ENCODE data around the gene PRR36.

Gene PRR36

DNA sequence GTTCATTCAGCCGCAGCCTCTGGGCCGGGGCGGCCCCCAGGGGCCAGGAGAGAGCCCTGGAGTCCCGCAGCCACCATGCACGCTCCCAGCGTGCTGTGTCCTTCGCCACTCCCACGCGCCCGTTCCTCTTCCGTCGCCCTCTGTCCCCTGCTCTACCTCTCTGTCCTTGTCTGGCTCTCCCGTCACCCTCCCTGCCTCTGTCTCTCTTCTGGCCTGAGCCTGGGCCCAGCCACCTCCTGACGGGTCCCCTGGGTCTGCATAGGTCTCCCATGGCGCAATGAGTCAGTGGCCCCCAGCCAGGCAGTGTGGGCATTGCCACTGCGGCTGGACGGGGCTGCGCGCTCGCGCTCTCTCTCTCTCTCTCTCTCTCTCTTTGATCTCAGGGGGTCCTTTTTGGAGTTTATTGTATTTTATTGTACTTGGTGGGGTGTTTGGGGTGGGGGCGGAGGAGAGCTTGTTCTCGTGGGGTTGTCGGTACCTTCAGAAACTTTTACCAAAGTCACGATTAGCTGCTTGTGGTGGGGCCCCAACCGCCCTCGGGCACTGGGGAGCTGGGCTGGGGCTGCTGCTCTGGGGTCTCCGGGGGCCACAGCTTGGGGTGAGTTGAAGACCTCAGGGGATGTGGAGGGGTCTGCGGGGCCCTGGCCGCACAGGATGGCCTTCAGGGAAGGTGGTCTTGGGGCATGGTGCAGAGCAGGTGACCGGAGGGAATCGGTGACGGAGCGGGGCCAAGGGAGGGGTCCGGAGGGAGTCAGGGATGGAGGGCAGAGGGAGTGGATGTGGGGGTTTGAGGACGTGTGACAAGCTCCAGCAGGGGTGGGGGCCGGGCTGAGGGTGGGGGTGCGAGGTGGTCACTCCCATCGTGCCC is 38.7 kb upstream of the PRR36 start:
- no peak for ATAC-seq

DNA sequence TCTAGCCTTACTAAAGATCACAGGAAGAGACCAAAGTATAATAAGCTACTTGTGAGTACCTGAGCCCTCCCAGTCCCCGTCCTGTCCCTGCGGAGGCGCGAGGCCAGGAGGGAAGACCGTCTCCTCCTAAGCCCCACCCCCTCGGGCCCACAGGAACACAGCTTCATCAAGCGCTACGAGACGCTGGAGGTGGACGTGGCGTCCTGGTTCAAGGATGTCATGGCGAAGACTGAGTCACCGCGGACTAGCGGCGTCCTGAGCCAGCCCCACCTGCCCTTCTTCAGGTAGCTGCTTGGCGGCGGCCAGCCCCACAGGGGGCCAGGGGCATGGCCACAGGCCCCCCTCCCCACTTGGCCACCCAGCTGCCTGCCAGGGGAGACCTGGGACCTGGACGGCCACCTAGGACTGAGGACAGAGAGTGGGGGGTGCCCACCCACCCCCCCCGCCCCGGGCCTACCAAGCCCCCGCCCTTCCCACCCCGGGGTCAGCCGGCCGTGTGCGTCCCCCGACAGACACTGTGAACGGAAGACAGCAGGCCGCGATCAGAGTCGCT is 38.0 kb upstream of the PRR36 start:
- no peak for ATAC-seq

DNA sequence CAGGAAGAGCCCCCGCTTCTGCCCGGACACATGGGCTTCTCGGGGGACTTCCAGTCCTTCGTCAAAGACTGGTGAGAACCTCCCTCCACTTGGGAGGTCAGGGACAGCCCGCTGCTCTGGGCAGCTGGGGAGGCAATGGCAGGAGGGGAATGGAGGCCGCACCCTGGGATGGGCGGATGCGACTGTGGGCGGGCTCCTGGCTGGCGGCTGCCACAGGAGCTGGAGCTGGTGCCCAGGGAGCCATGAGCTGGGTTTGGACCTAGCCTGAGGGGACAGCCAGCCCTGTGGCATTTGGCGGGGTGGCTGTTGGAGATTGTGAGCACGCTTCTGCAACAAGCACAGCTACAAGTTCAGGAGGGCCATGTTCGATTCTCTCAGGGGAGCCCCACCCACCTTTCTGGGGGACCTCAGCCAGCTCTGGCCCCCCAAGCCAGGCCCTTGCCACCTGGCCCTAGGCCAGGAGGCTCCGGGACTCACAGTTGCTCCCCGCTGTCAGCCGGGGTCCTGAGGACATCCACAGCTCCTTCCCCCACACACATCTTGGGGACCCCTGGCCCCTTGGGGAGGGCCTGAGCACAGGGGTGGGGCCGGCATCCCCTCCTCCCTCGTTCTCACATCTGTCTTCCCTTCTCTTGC is 37.4 kb upstream of the PRR36 start:
- no peak for ATAC-seq

DNA sequence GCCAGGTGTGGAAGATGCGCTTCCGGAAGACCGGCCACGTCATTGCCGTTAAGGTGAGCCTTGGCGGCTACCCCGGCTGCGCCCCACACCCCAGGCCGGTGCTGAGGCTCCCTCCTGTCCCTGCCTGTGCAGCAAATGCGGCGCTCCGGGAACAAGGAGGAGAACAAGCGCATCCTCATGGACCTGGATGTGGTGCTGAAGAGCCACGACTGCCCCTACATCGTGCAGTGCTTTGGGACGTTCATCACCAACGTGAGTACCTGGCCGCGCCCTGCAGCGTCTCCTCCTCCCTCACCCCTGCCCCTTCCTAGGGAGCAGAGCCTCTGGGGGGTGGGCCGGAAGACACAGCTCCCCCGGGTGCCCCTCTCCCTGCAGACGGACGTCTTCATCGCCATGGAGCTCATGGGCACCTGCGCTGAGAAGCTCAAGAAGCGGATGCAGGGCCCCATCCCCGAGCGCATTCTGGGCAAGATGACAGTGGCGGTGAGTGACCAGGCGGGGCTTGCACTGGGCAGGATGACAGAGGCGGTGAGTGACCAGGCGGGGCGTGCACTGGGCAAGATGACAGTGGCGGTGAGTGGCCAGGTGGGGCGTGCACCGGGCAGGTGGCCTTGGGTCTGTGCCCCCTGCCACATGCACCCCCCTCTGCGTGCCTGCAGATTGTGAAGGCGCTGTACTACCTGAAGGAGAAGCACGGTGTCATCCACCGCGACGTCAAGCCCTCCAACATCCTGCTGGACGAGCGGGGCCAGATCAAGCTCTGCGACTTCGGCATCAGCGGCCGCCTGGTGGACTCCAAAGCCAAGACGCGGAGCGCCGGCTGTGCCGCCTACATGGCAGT is 36.4 kb upstream of the PRR36 start:
- ATAC-seq, result no peak

DNA sequence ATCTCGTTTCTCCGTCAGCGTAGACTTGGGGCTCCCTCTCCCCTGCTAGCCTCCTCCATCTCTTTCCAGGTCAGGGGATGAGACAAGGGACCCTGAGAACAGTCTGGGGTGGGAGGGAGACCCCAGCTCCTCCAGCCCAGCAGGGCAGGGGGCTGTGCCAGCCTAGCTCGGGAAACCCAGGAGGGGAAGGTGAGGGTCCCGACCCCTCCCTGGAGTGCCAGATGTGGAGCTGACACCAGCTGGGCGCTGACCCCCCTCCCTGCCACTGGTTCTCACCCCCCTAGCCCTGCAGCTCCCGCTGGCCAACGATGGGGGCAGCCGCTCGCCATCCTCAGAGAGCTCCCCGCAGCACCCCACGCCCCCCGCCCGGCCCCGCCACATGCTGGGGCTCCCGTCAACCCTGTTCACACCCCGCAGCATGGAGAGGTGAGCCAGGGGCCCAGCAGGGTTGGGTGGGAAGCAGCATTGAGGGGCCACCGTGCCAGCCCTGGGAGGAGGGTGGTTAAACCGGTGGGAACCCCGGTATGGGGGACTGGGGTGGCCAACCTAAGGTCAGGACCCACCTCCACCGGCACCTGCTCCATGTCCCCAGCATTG is 35.4 kb upstream of the PRR36 start:
- ATAC-seq, result no peak

DNA sequence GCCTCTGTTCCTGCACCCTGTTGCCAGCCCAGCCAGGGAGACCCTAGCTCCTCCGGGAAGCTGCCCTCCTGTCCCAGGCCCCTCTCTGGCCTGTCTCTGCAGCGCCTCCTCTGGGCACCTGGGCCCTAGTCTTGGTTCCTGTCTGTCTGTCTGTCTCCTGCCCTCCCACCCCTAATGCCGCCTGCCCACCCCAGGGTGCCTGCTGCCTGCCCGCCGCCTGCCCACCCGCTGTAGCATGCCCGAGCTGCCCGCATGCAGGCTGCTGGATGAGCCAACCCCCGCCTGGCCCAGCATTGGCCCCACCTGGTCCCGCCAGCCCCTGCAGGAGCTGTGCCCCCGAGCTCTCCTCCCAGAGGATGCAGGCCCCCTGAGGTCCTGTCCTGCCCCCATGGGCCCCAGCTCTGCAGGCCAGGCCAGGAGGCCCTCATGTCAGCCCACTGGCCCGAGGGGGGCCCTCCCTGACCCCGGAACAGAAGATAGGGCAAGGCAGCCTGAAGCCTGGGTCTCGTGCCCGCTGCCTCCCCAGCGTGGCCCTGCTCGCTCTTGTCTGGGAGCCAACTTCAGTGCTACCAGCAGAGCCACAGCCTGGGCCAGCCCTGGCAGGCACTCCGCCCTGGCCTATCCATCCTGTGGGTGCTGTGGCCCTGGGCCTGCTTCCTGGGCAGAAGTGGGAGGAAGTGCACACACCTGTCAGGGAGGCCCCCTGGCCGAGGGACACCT is 34.7 kb upstream of the PRR36 start:
- no peak for ATAC-seq

DNA sequence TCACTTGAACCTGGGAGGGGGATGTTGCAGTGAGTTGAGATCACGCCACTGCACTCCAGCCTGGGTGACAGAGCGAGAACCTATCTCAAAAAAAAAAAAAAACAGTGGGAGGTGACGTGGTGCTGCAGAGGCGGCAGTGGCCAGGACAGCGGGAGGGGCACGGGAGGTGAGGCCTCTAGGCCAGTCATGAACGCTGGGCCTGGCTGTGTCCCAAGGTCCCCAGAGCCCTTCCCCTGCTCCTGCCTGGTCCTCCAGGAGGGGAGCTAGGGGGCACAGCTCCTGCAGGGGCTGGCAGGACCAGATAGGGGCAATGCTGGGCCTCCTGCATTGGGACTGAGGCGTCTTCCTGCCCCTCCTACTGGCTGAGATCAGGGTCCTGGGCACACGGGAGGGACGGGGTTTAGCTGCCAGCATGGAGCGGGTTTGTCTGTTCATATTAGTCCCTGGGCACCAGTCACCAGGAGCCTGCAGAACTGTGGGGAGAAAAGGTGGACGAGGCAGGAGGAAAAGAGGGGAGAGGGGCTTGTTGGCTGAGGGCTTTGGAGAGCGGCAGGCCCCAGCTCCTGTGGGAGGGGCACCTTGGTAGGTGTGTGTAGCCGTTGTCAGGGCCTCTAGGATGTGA is 34.0 kb upstream of the PRR36 start:
- no peak for ATAC-seq

DNA sequence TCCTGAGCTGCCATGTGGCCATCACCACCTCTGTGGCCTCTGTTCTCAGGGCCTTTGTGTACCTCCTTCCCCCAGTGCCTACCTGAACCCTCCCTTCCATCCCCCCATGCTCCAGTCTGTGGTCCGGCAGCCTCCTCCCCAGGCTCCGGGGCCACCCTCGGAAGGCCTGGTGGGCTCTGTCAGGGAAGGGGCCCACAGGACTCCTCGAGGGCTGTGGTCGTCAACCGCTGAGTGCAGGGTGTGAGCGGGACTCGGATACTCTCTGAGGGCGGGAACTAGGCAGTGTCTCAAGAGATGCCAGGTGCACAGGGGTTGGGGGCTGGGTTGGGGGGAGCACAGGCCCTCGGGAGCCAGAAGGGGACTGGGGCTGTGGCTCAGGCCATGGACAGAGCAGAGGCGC is 33.4 kb upstream of the PRR36 start:
- no peak for ATAC-seq

DNA sequence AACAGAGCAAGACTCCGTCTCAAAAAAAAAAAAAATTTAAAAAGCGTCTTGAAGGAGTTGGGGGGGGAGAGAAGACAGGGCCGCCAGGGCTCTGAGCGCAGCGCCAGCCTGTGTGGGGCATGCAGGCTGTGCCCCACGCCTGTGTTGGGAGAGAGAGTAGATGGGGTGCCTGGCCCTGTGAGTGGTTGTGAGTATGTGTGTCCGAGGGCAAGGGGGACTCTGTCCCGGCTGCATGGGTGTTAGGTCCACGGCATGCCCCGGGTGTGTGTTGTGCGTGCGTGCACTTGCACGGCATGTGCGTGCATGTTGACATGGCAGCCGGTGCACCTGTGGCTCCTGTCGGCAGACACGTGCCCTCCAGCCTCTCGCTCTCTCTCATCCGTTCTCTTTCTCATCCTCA is 32.9 kb upstream of the PRR36 start:
- no peak for ATAC-seq

DNA sequence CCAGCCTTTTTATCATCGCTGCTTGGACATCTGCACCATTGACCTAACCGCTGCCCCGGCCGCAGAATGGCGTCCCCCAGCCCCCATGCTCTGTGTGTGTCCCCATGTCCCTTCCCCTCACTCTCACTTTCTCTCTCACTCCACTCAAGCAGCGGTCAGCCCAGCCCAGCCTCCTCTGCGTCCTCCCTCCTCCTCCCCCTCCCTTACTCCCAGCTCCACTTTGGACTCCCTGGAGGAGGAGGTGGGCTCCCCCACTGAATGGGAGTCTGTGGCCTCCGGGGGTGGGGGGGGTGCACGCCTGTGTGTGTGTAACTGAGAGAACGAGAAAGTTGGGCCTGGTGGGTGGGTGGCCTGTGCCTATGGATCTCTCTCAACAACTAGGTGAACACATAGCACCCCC is 31.7 kb upstream of the PRR36 start:
- no peak for ATAC-seq

DNA sequence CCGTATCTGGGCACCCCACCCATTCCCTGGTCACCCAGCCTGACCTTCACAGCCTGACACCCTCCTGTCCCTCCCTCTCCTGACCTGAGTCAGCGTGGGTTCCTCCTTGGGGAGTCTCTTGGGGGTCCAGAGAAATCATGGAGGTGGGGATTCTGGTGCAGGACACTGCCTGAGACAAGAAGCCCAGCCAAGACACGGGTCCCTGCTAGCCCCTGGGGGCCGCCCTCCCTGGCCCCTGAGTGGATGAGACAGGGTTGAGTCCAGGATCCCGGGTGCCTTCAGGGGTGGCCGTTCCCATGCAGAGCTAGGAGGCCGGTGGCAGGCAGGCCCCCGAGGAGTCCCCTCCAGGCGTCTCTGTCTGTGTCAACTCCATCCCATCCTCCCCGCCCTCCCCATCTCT is 31.1 kb upstream of the PRR36 start:
- no peak for ATAC-seq

DNA sequence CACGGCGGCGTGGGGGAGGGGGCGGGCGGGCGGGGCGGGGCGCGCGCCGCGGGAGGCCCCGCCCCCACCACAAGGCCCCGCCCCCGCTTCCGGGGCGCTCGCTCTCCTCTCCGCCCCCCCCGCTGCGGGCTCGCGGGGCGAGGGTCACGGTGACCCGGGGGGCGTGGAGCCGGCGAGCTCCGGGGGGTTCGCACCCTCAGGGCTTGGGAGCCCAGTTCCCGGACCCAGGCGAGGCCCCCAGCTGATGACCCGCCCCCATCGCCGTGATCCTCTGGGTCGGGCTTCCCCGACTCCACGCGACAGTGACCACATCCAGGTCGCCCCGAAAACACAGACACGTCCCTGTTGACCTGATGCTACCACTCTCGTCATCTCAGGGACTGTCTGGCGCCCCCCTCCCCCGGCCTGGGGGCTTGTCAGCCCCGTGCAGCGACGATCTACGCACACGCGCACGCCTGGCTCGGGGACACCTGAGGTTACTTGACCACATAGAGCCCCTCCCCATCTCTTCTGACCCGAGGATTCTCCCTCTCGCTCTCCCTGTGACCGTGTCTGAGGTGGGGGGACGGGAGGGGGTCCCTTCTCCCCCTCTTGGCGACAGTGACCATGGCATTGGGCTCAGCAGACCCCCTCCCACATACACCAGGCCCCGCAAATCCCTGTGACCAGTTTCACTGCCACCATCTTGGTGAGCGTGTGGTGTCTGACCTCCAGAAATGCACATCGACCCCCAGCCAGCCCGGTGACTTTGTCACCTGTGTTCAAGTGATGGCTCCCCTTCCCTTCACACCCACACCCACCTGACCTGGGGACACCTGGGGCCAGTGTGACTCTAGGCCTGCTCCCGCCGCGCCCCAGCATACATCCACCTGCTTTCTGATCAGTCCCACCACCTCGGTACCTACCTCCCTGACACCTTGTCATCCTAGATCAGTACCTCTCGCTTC is 30.2 kb upstream of the PRR36 start:
- peak; percentile 45 to 47 for ATAC-seq

DNA sequence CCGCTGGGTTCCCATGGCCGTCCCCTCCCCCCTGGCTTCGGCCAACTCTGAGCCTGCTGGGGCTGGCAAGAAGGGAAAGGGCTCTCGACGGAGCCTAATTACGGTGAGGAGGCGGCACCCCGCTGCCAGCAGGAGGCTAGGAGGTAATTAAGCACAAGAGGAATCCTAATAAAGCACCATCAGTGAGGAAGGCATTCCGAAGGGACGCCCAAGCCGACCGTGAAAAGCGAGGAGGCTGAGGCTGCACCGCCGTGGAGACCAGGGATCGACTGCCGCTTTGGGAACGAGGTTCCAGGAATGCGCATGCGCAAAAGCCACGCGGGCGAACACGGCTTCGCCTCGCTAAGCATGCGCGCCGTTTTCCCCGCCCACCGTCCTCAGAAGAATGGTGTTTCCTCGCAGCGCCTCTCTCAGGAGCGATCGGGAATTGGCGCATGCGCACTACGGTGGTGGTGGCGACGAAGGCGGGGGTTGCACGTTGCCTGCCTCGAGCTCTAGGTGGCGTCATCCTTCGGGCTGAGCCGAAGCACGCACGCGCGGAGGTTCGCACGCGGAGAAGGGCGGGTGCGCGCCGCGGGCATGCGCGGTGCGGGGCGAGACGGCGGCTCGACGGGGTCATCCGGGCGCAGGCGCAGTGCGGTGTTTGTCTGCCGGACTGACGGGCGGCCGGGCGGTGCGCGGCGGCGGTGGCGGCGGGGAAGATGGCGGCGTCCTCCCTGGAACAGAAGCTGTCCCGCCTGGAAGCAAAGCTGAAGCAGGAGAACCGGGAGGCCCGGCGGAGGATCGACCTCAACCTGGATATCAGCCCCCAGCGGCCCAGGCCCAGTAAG is 29.3 kb upstream of the PRR36 start, which contains the start of gene MAP2K7:
Gene MAP2K7, plus strand, starts transcription at position 634 of the 830 bp plus-strand sequence. Its CDS starts 68 bp downstream, at position 702.
- peak; percentile 81 to 82 for ATAC-seq

DNA sequence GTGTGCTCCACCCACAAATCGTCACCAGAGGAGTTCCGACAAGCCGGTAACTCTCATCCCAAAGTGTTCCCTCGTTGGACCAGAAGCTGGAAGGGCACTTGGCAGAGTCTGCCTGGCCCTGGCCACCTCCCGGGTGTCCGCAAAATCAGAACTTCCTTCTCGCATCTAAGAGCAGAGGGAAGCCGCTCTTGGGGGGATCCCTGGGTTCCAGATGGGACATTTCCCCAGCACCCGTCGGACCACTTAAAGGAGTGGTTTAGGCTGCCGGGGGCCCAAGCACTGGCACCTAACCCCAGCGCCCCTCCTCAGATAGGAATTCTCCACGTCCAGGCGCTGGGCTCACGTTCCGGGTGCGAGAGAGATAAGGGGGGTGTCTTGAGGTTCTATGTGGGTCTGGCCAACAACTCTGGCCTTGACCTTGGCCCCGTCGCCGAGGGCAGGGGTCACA is 28.6 kb upstream of the PRR36 start:
- no peak for ATAC-seq

DNA sequence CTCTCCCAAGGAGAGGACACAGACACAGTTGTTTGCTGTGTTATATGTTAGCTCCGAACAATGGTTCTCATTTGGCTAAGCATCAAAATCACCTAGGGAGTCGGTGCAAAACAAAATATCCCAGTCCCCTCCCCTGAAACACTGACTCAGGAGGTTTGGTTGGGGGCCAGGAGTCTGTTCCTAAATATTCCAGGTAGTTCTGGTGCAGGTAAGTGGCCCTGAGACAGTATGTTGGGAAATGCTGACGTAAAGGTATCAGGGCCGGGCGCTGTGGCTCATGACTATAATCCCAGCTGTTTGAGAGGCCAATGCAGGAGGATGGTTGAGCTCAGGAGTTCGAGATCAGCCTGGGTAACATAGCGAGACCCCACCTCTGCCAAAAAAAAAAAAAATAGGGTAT is 27.1 kb upstream of the PRR36 start:
- ATAC-seq, result no peak

DNA sequence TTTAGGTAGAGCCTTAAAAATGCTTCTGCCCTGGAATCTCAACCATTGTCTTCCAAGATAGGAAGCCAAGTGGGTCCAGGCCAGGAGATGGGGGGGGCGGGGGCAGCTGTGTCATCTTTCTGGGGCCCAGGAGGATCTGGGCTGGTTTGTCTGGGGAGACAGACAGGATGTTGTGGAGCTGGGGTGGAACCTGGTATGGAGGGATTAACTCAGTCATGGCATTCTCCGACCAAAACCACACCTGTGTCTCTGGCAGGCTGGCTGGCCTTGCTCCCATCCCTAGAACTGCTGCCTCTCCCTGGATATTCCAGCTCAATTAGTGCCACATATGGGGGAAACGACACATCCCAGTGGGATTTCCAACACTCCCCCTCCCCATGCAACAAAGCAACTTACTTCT is 26.7 kb upstream of the PRR36 start:
- no peak for ATAC-seq

DNA sequence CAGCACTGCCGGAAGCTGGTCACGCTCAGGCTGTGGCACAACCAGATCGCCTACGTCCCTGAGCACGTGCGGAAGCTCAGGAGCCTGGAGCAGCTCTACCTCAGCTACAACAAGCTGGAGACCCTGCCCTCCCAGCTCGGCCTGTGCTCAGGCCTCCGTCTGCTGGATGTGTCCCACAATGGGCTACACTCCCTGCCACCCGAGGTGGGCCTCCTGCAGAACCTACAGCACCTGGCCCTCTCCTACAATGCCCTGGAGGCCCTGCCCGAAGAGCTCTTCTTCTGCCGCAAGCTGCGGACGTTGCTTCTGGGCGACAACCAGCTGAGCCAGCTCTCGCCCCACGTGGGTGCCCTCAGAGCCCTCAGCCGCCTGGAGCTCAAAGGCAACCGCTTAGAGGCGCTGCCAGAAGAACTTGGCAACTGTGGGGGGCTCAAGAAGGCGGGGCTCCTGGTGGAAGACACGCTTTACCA is 26.2 kb upstream of the PRR36 start:
- ATAC-seq, result no peak

DNA sequence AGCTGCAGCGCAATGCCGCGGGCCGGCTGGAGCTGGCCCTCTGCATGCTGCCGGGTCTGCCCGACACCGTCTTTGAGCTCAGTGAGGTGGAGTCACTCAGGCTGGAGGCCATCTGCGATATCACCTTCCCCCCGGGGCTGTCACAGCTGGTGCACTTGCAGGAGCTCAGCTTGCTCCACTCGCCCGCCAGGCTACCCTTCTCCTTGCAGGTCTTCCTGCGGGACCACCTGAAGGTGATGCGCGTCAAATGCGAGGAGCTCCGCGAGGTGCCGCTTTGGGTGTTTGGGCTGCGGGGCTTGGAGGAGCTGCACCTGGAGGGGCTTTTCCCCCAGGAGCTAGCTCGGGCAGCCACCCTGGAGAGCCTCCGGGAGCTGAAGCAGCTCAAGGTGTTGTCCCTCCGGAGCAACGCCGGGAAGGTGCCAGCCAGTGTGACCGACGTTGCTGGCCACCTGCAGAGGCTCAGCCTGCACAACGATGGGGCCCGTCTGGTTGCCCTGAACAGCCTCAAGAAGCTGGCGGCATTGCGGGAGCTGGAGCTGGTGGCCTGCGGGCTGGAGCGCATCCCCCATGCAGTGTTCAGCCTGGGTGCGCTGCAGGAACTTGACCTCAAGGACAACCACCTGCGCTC is 25.7 kb upstream of the PRR36 start:
- ATAC-seq, result no peak

DNA sequence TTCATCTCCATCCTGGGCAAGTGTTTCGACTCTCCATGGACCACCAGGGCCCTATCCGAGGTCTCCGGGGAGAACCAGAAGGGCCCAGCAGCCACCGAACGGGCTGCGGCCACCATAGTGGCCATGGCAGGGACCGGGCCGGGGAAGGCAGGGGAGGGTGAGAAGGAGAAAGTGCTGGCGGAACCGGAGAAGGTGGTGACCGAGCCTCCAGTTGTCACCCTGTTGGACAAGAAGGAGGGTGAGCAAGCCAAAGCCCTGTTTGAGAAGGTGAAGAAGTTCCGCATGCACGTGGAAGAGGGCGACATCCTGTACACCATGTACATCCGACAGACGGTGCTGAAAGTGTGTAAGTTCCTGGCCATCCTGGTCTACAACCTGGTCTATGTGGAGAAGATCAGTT is 24.8 kb upstream of the PRR36 start:
- no peak for ATAC-seq
